ENCODE data around the gene COL23A1. TPM values are rescaled to one million over a fixed set of nuclear protein-coding genes. Genes with fewer than 3 reads are reported as not detected.

The COL23A1 gene
- polyA plus RNA-seq, 2 of the 4 experiments (the other 2 are of a cell fraction), result not detected

DNA sequence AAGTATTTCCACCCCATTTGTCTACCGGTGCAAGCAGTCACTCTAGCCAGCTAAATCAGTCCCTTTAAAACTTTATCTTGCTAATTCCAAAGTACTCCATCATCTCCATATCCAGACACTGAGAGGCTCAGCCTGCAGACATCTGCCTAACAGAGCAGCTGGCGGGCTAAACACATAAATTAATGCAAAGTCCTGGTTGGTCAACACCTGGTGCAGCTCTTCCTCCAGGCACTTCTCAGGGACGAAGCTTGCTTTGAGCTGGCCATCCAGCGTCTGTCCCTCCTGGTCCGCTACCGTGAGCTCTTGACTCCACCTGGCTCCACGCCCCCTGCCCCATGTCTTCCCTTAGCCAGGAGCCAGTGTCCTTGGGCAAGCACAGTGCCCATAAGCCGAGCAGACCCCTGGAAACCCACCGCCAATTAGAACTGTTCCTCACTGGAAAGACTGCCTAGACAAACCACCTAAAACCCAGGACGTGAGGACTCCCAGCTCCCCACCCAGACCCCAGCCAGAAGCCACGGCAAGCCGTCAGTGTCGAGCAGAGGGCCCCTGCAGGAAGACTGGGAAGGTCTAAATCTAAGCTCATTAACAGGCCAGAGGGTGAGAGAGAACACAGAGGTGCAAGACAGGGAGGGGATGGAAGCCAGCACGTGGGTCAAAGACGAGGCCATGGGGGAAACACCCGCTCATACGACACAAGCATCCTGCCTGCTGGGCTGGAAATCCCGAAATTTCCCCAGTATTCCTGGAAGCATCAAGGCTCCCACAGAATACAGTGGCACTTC, 120.0 kb downstream of the COL23A1 start:
- no peak overlapping the region for H3K4me2 ChIP-seq
- no peak for DNase-seq (ENCODE audit: low read depth in 1 of 2, low spot score in 1 of 2)
- H3K4me3 ChIP-seq, result no peak overlapping the region
- TF ChIP-seq ZC3H11A (IDR thresholded peaks at IDR 0.05) (no peak), JUNB (IDR thresholded peaks at IDR 0.05) (no peak), CHD4 (IDR thresholded peaks at IDR 0.05; ENCODE audit: borderline replicate concordance) (no peak), HDAC2 (IDR thresholded peaks at IDR 0.05) (no peak), RAD21 (conservative IDR thresholded peaks at IDR 0.05 in 1 of 2, IDR thresholded peaks at IDR 0.05 in 1 of 2) (no peak), EHMT2 (IDR thresholded peaks at IDR 0.05; ENCODE audit: low read depth) (no peak), KDM5A (IDR thresholded peaks at IDR 0.05) (no peak), POLR2A (IDR thresholded peaks at IDR 0.05; ENCODE audit: low read length) (no peak), ZNF302 (CRISPR knock-in tag; IDR thresholded peaks at IDR 0.05) (no peak), RNF2 (IDR thresholded peaks at IDR 0.05; ENCODE audit: borderline replicate concordance, low read depth) (no peak), TFCP2L1 (CRISPR knock-in tag; IDR thresholded peaks at IDR 0.05) (no peak), EP300 (IDR thresholded peaks at IDR 0.05) (no peak), RCOR1 (IDR thresholded peaks at IDR 0.05; ENCODE audit: low read depth, low read length) (no peak), MAFK (IDR thresholded peaks at IDR 0.05; ENCODE audit: partially characterized antibody) (no peak), CHD2 (IDR thresholded peaks at IDR 0.05; ENCODE audit: low read length, partially characterized antibody) (no peak)
- TF ChIP-seq, protein P1, sequence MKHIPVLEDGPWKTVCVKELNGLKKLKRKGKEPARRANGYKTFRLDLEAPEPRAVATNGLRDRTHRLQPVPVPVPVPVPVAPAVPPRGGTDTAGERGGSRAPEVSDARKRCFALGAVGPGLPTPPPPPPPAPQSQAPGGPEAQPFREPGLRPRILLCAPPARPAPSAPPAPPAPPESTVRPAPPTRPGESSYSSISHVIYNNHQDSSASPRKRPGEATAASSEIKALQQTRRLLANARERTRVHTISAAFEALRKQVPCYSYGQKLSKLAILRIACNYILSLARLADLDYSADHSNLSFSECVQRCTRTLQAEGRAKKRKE (CRISPR knock-in tag; IDR thresholded peaks at IDR 0.05; ENCODE audit: low read depth), result no peak
- TF ChIP-seq, protein P2, sequence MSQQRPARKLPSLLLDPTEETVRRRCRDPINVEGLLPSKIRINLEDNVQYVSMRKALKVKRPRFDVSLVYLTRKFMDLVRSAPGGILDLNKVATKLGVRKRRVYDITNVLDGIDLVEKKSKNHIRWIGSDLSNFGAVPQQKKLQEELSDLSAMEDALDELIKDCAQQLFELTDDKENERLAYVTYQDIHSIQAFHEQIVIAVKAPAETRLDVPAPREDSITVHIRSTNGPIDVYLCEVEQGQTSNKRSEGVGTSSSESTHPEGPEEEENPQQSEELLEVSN (IDR thresholded peaks at IDR 0.05; ENCODE audit: borderline replicate concordance, low read depth), result no peak
- ChIA-PET POLR2A (no interaction called here), CTCF (interaction anchor here (1.7 kb wide), 1 partner anchor 9 kb away, joined by 7 read pairs; no protein-coding TSS in a partner anchor)
- H3K4me1 ChIP-seq, result no peaks in the 10 kb centered on the region
- WGBS (ENCODE audit: missing lambda C conversion rate), result 32% methylated on average over 12 of the region's 18 CpGs
- H3K27ac ChIP-seq, result no peak overlapping the region
- FAIRE-seq, result no peak
- H3K9me3 ChIP-seq, result peaks cover 10% of the 10 kb centered on the region; the same call in 1 of the 3 replicates
- no peak for ATAC-seq

DNA sequence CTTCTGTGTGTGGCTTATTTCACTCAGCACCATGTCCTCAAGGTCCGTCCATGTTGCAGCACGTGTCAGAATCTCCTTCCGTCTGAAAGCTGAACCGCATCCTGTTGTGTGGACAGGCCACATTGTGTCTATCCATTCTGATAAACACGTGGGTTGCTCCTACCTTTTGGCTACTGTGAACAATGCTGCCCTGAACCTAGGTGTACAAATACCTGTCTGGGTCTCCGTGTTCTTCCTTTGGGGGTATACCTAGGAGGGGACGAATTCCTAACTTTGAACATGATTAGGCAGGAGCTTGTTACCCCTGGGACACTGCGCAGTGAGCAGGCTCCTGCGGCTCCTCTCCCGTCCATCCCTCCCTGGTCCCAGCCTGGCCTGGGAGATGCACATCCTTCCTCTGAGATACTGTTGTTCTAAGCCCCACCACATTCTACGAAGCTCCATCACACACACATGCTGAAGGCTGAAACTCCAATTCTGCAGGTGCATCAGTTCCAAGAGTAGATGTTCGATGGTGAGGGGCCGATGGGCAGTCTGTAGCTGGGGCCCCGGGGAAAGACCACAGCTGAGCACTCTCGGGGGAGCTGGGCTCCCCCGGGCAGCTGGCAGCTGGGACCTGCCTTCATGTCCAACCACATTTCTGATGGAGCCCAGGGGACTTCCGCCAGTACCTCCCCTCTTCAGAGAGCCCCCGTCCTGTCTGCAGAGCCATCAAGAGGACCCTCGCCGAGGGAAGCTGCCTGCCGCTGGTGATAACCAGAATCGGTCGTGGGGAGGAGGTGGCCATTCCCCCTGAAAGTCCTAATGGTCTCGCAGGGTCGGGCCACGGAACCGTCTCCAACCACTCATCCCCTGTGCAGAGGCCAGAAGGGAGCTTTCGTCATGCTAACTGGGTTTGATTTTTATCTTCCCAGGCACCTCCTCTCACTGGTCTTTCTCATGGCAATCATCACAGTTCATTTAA, 120.9 kb downstream of the COL23A1 start:
- Histone ChIP-seq H3K9me3 (peaks cover 14% of the 10 kb centered on the region; the same call in 1 of the 3 replicates), H3K4me2 (no peak overlapping the region), H3K4me3 (no peak overlapping the region), H3K4me1 (no peaks in the 10 kb centered on the region), H3K27ac (no peak overlapping the region)
- ATAC-seq, result no peak
- TF ChIP-seq TFCP2L1 (CRISPR knock-in tag; IDR thresholded peaks at IDR 0.05) (no peak), RAD21 (conservative IDR thresholded peaks at IDR 0.05 in 1 of 2, IDR thresholded peaks at IDR 0.05 in 1 of 2) (no peak), HEYL (CRISPR knock-in tag; IDR thresholded peaks at IDR 0.05) (no peak), SMC3 (IDR thresholded peaks at IDR 0.05) (no peak), POLR2AphosphoS2 (conservative IDR thresholded peaks at IDR 0.05; ENCODE audit: low read length) (no peak), ZC3H11A (IDR thresholded peaks at IDR 0.05) (no peak), RARB (CRISPR knock-in tag; IDR thresholded peaks at IDR 0.05) (no peak), CHD4 (IDR thresholded peaks at IDR 0.05; ENCODE audit: borderline replicate concordance) (no peak), CEBPB (IDR thresholded peaks at IDR 0.05) (no peak)
- TF ChIP-seq, protein P3, sequence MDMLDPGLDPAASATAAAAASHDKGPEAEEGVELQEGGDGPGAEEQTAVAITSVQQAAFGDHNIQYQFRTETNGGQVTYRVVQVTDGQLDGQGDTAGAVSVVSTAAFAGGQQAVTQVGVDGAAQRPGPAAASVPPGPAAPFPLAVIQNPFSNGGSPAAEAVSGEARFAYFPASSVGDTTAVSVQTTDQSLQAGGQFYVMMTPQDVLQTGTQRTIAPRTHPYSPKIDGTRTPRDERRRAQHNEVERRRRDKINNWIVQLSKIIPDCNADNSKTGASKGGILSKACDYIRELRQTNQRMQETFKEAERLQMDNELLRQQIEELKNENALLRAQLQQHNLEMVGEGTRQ (IDR thresholded peaks at IDR 0.05), result no peak
- TF ChIP-seq, protein P4, sequence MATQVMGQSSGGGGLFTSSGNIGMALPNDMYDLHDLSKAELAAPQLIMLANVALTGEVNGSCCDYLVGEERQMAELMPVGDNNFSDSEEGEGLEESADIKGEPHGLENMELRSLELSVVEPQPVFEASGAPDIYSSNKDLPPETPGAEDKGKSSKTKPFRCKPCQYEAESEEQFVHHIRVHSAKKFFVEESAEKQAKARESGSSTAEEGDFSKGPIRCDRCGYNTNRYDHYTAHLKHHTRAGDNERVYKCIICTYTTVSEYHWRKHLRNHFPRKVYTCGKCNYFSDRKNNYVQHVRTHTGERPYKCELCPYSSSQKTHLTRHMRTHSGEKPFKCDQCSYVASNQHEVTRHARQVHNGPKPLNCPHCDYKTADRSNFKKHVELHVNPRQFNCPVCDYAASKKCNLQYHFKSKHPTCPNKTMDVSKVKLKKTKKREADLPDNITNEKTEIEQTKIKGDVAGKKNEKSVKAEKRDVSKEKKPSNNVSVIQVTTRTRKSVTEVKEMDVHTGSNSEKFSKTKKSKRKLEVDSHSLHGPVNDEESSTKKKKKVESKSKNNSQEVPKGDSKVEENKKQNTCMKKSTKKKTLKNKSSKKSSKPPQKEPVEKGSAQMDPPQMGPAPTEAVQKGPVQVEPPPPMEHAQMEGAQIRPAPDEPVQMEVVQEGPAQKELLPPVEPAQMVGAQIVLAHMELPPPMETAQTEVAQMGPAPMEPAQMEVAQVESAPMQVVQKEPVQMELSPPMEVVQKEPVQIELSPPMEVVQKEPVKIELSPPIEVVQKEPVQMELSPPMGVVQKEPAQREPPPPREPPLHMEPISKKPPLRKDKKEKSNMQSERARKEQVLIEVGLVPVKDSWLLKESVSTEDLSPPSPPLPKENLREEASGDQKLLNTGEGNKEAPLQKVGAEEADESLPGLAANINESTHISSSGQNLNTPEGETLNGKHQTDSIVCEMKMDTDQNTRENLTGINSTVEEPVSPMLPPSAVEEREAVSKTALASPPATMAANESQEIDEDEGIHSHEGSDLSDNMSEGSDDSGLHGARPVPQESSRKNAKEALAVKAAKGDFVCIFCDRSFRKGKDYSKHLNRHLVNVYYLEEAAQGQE (IDR thresholded peaks at IDR 0.05), result no peak
- no peak for FAIRE-seq
- 45% methylated on average over 24 of the region's 28 CpGs for WGBS (ENCODE audit: missing lambda C conversion rate)
- ChIA-PET POLR2A (no interaction called here), CTCF (interaction anchor here (1.7 kb wide), 1 partner anchor 8 kb away, joined by 7 read pairs; no protein-coding TSS in a partner anchor)
- DNase-seq (ENCODE audit: low read depth in 1 of 2, low spot score in 1 of 2), result no peak

Data from A549 (cell line).